GM12801 (cell line): Measurements from ENCODE around the gene CXXC1.

Experiments used
- CTCF ChIP-seq: IDR thresholded peaks from one replicate; pipeline ENCODE4 v1.5.1; 2011; ENCODE audit warnings: control low read depth; ENCODE audit not compliant: insufficient read length; ENCODE audit errors: extremely low read depth

The CXXC1 gene

GRCh38 chr18:50287441-50288347 lies at the start of gene CXXC1:
CXXC1 (minus strand) TSS chr18:50287692; CDS start chr18:50287589, 103 bp downstream.
- TF ChIP-seq CTCF, result no peak

- no peak for TF ChIP-seq CTCF
Observed at GRCh38 chr18:50334546-50335152, 47.2 kb upstream of the CXXC1 start.

- TF ChIP-seq CTCF, result no peak
Observed at GRCh38 chr18:50331691-50332090, 44.2 kb upstream of the CXXC1 start.

GRCh38 chr18:50330176-50330575 lies 42.7 kb upstream of the CXXC1 start:
- no peak for TF ChIP-seq CTCF

- TF ChIP-seq CTCF, result no peak
Observed at GRCh38 chr18:50327983-50328382, 40.5 kb upstream of the CXXC1 start.

- no peak for TF ChIP-seq CTCF
Observed at GRCh38 chr18:50320719-50321118, 33.2 kb upstream of the CXXC1 start.

- TF ChIP-seq CTCF, result no peak
Observed at GRCh38 chr18:50315100-50315871, 27.8 kb upstream of the CXXC1 start.
